Measurements from ENCODE around the gene BAG3. TPM values are rescaled to one million over a fixed set of nuclear protein-coding genes. Genes with fewer than 3 reads are reported as not detected.

Gene BAG3
- total RNA-seq, 1 experiment from 2014 or later = 131 TPM

GRCh38 chr10:119679480-119679829 lies 28.3 kb downstream of the BAG3 start:
- TF ChIP-seq TCF7L2 (IDR thresholded peaks at IDR 0.05; ENCODE audit: low read depth, low read length) = no peak
- TF ChIP-seq SIN3A (IDR thresholded peaks at IDR 0.05; ENCODE audit: borderline replicate concordance, insufficient read depth, low read depth, low read length) = no peak
- TF ChIP-seq POLR2AphosphoS5 (IDR thresholded peaks at IDR 0.05; ENCODE audit: low read depth, low read length) = peak; percentile 66
- peak overlapping the region; percentile 87 for H3K27ac ChIP-seq (ENCODE audit: low read length)
- POLR2A ChIA-PET = no interaction called here
- in situ Hi-C loops (cut with HindIII; ENCODE audit: low pct_unique_long_range_greater_than_20kb, low sequenced_read_pairs) (no loop called here), intact Hi-C loops (cut with micrococcal nuclease; ENCODE audit: unreplicated experiment) (no loop called here)
- peaks cover 13% of the 10 kb centered on the region for H3K36me3 ChIP-seq (ENCODE audit: control insufficient read depth, insufficient read depth, low read length)
- peaks cover 71% of the 10 kb centered on the region for H3K4me1 ChIP-seq (ENCODE audit: control insufficient read depth, insufficient read depth, low read length)
- DNase-seq (ENCODE audit: low read depth, low spot score) = no peak
- no peaks in the 10 kb centered on the region for H3K9me3 ChIP-seq (ENCODE audit: control insufficient read depth, insufficient read depth, low read depth, low read length)
- CTCF ChIA-PET = no interaction called here
- H3K4me3 ChIP-seq (ENCODE audit: low read depth in 2 of 2, low read length in 2 of 2) = no peak overlapping the region
- no peaks in the 10 kb centered on the region for H3K27me3 ChIP-seq (ENCODE audit: control insufficient read depth, insufficient read depth, low read length)
- peak; percentile 11; the same call in 1 of the 2 replicates for ATAC-seq
- BruUV-seq (replicated peaks) = no TSS peak

GRCh38 chr10:119680050-119680449 lies 28.9 kb downstream of the BAG3 start:
- Histone ChIP-seq H3K4me3 (ENCODE audit: low read depth in 2 of 2, low read length in 2 of 2) (0 out of 4 replicates have a peak overlapping the region, but pooled peaks of 1 of the 2 experiments have one; percentile 0), H3K27me3 (ENCODE audit: control insufficient read depth, insufficient read depth, low read length) (no peaks in the 10 kb centered on the region), H3K36me3 (ENCODE audit: control insufficient read depth, insufficient read depth, low read length) (peaks cover 13% of the 10 kb centered on the region), H3K27ac (ENCODE audit: low read length) (peak overlapping the region; percentile 87), H3K9me3 (ENCODE audit: control insufficient read depth, insufficient read depth, low read depth, low read length) (no peaks in the 10 kb centered on the region), H3K4me1 (ENCODE audit: control insufficient read depth, insufficient read depth, low read length) (peaks cover 67% of the 10 kb centered on the region)
- ATAC-seq (peak; percentile 77), DNase-seq (ENCODE audit: low read depth, low spot score) (no peak)
- intact Hi-C loops (cut with micrococcal nuclease; ENCODE audit: unreplicated experiment) = no loop called here
- TF ChIP-seq SIN3A (IDR thresholded peaks at IDR 0.05; ENCODE audit: borderline replicate concordance, insufficient read depth, low read depth, low read length) = 0 out of 2 replicates have a peak, but pooled peaks have one; percentile 21
- TF ChIP-seq REST (IDR thresholded peaks at IDR 0.05; ENCODE audit: insufficient read depth in 1 of 2, low read depth in 2 of 2, low read length in 1 of 2) = no peak
- in situ Hi-C loops (cut with HindIII; ENCODE audit: low pct_unique_long_range_greater_than_20kb, low sequenced_read_pairs) = no loop called here
- POLR2A ChIA-PET = interaction anchor here (0.6 to 1.2 kb wide), 3 partner anchors 8 to 81 kb away, joined by 3 read pairs; no protein-coding TSS in a partner anchor
- CTCF ChIA-PET = no interaction called here
- BruUV-seq (replicated peaks) = no TSS peak

- intact Hi-C loops (cut with micrococcal nuclease; ENCODE audit: unreplicated experiment) (no loop called here), in situ Hi-C loops (cut with HindIII; ENCODE audit: low pct_unique_long_range_greater_than_20kb, low sequenced_read_pairs) (no loop called here)
- peaks cover 65% of the 10 kb centered on the region for H3K4me1 ChIP-seq (ENCODE audit: control insufficient read depth, insufficient read depth, low read length)
- BruUV-seq (replicated peaks) = no TSS peak
- 0 out of 2 replicates have a peak, but pooled peaks have one; percentile 6 for TF ChIP-seq SIN3A (IDR thresholded peaks at IDR 0.05; ENCODE audit: borderline replicate concordance, insufficient read depth, low read depth, low read length)
- no peak for TF ChIP-seq POLR2AphosphoS5 (IDR thresholded peaks at IDR 0.05; ENCODE audit: low read depth, low read length)
- POLR2A ChIA-PET = interaction anchor here (0.6 to 1.2 kb wide), 4 partner anchors 9 to 191 kb away, joined by 3 read pairs; no protein-coding TSS in a partner anchor
- H3K27me3 ChIP-seq (ENCODE audit: control insufficient read depth, insufficient read depth, low read length) = no peaks in the 10 kb centered on the region
- ATAC-seq (peak; percentile 37), DNase-seq (ENCODE audit: low read depth, low spot score) (no peak)
- H3K4me3 ChIP-seq (ENCODE audit: low read depth in 2 of 2, low read length in 2 of 2) = peak overlapping the region in 1 of 2 experiments; percentile 17; a peak in 1 of 4 replicates
- peak overlapping the region; percentile 87 for H3K27ac ChIP-seq (ENCODE audit: low read length)
- CTCF ChIA-PET = no interaction called here
- H3K9me3 ChIP-seq (ENCODE audit: control insufficient read depth, insufficient read depth, low read depth, low read length) = no peaks in the 10 kb centered on the region
- H3K36me3 ChIP-seq (ENCODE audit: control insufficient read depth, insufficient read depth, low read length) = peaks cover 13% of the 10 kb centered on the region
Observed at GRCh38 chr10:119680650-119681081, 29.5 kb downstream of the BAG3 start.

Data from Panc1 (cell line).